ENCODE results near the gene DDIT3. TPM values are rescaled to one million over a fixed set of nuclear protein-coding genes. Genes with fewer than 3 reads are reported as not detected.
"Not testable (repeated sequence)": the region's sequence is repeated elsewhere in the genome, so short reads cannot be mapped to it uniquely, and the experiment has no call there.

The DDIT3 gene
- total RNA-seq, 1 experiment from 2014 or later = 15.6 TPM

- Histone ChIP-seq H3K79me2 (ENCODE audit: low read depth) (0 out of 2 replicates have a peak, but pooled peaks cover 8% of the 10 kb centered on the region), H3K27me3 (ENCODE audit: insufficient read depth, low read depth) (no peaks in the 10 kb centered on the region), H4K20me1 (ENCODE audit: insufficient read depth) (peaks cover 63% of the 10 kb centered on the region), H2AFZ (no peak overlapping the region), H3K9me2 (ENCODE audit: insufficient read depth) (no peaks in the 10 kb centered on the region), H3K36me3 (ENCODE audit: low read depth) (peaks cover 44% of the 10 kb centered on the region), H3K4me1 (replicated peaks; ENCODE audit: insufficient read depth) (no peaks in the 10 kb centered on the region), H3K4me3 (no peak overlapping the region), H3F3A (ENCODE audit: insufficient read depth, low read depth) (peaks cover 14% of the 10 kb centered on the region; the same call in 1 of the 2 replicates), H3K27ac (no peak overlapping the region), H3K9me3 (ENCODE audit: insufficient read depth, low read depth) (no peaks in the 10 kb centered on the region), H3K4me2 (no peak overlapping the region)
- TF ChIP-seq CTCF (conservative IDR thresholded peaks at IDR 0.05) = no peak
- no peak for TF ChIP-seq EZH2 (IDR thresholded peaks at IDR 0.05; ENCODE audit: low read depth)
- intact Hi-C loops (cut with micrococcal nuclease; ENCODE audit: unreplicated experiment) = no loop called here
- BruUV-seq (replicated peaks) = no TSS peak
- ChIA-PET POLR2A (ENCODE audit: unreplicated experiment) (interaction anchor here (0.7 kb wide), 1 partner anchor 20 kb away, joined by 4 read pairs; no protein-coding TSS in a partner anchor), CTCF (interaction anchor here (0.6 kb wide), 1 partner anchor 26 kb away, joined by 4 read pairs; no protein-coding TSS in a partner anchor)
- DNase-seq = no peak
Measured at GRCh38 chr12:57497223-57498131, 22.8 kb downstream of the DDIT3 start.

GRCh38 chr12:57496822-57497221 lies 23.5 kb downstream of the DDIT3 start:
- Histone ChIP-seq H3K4me3 (no peak overlapping the region), H3K27ac (no peak overlapping the region), H3K36me3 (ENCODE audit: low read depth) (peaks cover 43% of the 10 kb centered on the region), H4K20me1 (ENCODE audit: insufficient read depth) (peaks cover 63% of the 10 kb centered on the region), H3K4me1 (replicated peaks; ENCODE audit: insufficient read depth) (no peaks in the 10 kb centered on the region), H3K79me2 (ENCODE audit: low read depth) (peaks cover 8% of the 10 kb centered on the region; the same call in 1 of the 2 replicates), H3K27me3 (ENCODE audit: insufficient read depth, low read depth) (no peaks in the 10 kb centered on the region), H2AFZ (no peak overlapping the region), H3K9me3 (ENCODE audit: insufficient read depth, low read depth) (no peaks in the 10 kb centered on the region), H3K9me2 (ENCODE audit: insufficient read depth) (no peaks in the 10 kb centered on the region), H3F3A (ENCODE audit: insufficient read depth, low read depth) (peaks cover 17% of the 10 kb centered on the region; the same call in 1 of the 2 replicates), H3K4me2 (no peak overlapping the region)
- no peak for DNase-seq
- ChIA-PET CTCF (no interaction called here), POLR2A (ENCODE audit: unreplicated experiment) (interaction anchor here (0.7 kb wide), 1 partner anchor 21 kb away, joined by 4 read pairs; no protein-coding TSS in a partner anchor)
- TF ChIP-seq CTCF (conservative IDR thresholded peaks at IDR 0.05) (no peak), EZH2 (IDR thresholded peaks at IDR 0.05; ENCODE audit: low read depth) (no peak)
- intact Hi-C loops (cut with micrococcal nuclease; ENCODE audit: unreplicated experiment) = no loop called here
- no TSS peak for BruUV-seq (replicated peaks)

- peaks cover 52% of the 10 kb centered on the region for H4K20me1 ChIP-seq (ENCODE audit: insufficient read depth)
- H2AFZ ChIP-seq; BruUV-seq (replicated peaks); CTCF ChIA-PET; H3K4me3 ChIP-seq; H3K27me3 ChIP-seq (ENCODE audit: insufficient read depth, low read depth); H3K9me2 ChIP-seq (ENCODE audit: insufficient read depth); H3K4me1 ChIP-seq (replicated peaks; ENCODE audit: insufficient read depth); H3K4me2 ChIP-seq; H3K27ac ChIP-seq; DNase-seq; H3K9me3 ChIP-seq (ENCODE audit: insufficient read depth, low read depth); POLR2A ChIA-PET (ENCODE audit: unreplicated experiment); intact Hi-C loops (cut with micrococcal nuclease; ENCODE audit: unreplicated experiment): not testable (repeated sequence)
- peaks cover 42% of the 10 kb centered on the region for H3K36me3 ChIP-seq (ENCODE audit: low read depth)
- H3F3A ChIP-seq (ENCODE audit: insufficient read depth, low read depth) = peaks cover 24% of the 10 kb centered on the region; the same call in 1 of the 2 replicates
- peaks cover 18% of the 10 kb centered on the region for H3K79me2 ChIP-seq (ENCODE audit: low read depth)
Measured at GRCh38 chr12:57495051-57495701, 25.1 kb downstream of the DDIT3 start.
